Thyroid gland (tissue), 4 donors: Measurements from ENCODE around the gene MYPN. TPM values are rescaled to one million over a fixed set of nuclear protein-coding genes. Genes with fewer than 3 reads are reported as not detected.

ENCODE experiments used
- DNase-seq, 2 donors: peaks; one replicate each; pipeline ENCODE4 v3.0.0-alpha.2; 2019
- H3K27ac ChIP-seq, 3 donors: fragments of 200-600 bp; sonication (generic); 1 replicate in 2 of 3; 2 replicates in 1 of 3; pipeline ENCODE4 v1.5.1; 2016 to 2019; ENCODE audit warnings: mild to moderate bottlenecking in 1 of 3, moderate library complexity in 1 of 3
- H3K27me3 ChIP-seq: fragments of 200-600 bp; sonication (generic); one replicate; pipeline ENCODE4 v1.5.1; 2019
- H3K36me3 ChIP-seq, 2 donors: fragments of 200-600 bp; sonication (generic); one replicate each; pipeline ENCODE4 v1.5.1; 2016 to 2019
- H3K4me1 ChIP-seq, 2 donors: fragments of 200-600 bp; sonication (generic); one replicate each; pipeline ENCODE4 v1.5.1; 2017 to 2019
- H3K4me3 ChIP-seq, 3 donors: fragments of 200-600 bp; sonication (generic); replicated peaks in 1 of 3; 1 replicate in 2 of 3; 2 replicates in 1 of 3; pipeline ENCODE4 v1.5.1; 2016; ENCODE audit warnings: mild to moderate bottlenecking in 1 of 3
- H3K9me3 ChIP-seq: fragments of 200-600 bp; sonication (generic); one replicate; pipeline ENCODE4 v1.5.1; 2017
- POLR2A ChIP-seq, 2 donors: fragments of 450-650 bp; IDR thresholded peaks; one replicate each; pipeline ENCODE4 v1.6.1; 2017; ENCODE audit warnings: antibody characterized with exemption in 2 of 2, mild to moderate bottlenecking in 2 of 2, moderate library complexity in 1 of 2
- WGBS, 2 donors: methylation state at CpG; one replicate each; pipeline ENCODE4 v1.1.5; 2017; 5-methylcytosine and 5-hydroxymethylcytosine counted together
- intact Hi-C: fragments of 100-400 bp; cut with DNase I; formaldehyde crosslinking; loops from one replicate; pipeline ENCODE4 v1.15.1; 2023
- total RNA-seq, 4 donors: library from RNA; depleted of rRNA; stranded (reverse); fragments of >200 nt; gene quantifications; one replicate each; pipeline ENCODE4 v1.2.3, GENCODE V29; 2016
- TF ChIP-seq, protein P1 (sequence below), 6 experiments: fragments of 200-600 bp in 3 of 6; fragments of 450-650 bp in 3 of 6; sonication (generic) in 3 of 6; IDR thresholded peaks; one replicate each; pipeline ENCODE4 v1.5.1; 2016 to 2019; ENCODE audit warnings: antibody characterized with exemption in 6 of 6, mild to moderate bottlenecking in 2 of 6, inconsistent platforms in 1 of 6, moderate library complexity in 1 of 6

MYPN gene
- total RNA-seq, 4 donors from 2014 or later: 0.11 TPM; not detected in 3

DNA sequence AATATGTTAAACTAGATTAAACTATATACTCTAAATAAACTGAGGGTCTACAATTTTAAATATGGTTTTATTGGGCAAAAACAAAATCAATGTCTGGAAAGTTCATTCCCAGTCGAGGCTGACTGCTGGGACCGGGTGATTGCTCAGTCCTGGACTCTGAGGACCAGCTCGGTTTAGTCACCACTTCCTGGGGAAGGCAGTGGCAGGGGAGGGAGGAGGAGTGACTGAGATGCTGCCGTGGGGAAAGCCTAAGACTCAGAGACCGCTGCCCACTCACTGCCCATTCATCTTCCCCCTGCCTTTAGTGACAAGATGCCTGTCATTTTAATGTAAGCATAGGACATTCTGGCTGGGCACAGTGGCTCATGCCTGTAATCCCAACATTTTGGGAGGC, 93.7 kb downstream of the MYPN start:
- no peaks in the 10 kb centered on the region for H3K9me3 ChIP-seq
- H3K4me1 ChIP-seq: no peaks in the 10 kb centered on the region
- intact Hi-C loops: no loop called here
- H3K4me3 ChIP-seq: no peak overlapping the region
- H3K27me3 ChIP-seq: no peaks in the 10 kb centered on the region
- no peaks in the 10 kb centered on the region for H3K36me3 ChIP-seq
- WGBS, 2 donors: 36 to 53% methylated on average over 5 of the region's 5 CpGs
- H3K27ac ChIP-seq: no peak overlapping the region
- DNase-seq: no peak
- TF ChIP-seq, protein P1, sequence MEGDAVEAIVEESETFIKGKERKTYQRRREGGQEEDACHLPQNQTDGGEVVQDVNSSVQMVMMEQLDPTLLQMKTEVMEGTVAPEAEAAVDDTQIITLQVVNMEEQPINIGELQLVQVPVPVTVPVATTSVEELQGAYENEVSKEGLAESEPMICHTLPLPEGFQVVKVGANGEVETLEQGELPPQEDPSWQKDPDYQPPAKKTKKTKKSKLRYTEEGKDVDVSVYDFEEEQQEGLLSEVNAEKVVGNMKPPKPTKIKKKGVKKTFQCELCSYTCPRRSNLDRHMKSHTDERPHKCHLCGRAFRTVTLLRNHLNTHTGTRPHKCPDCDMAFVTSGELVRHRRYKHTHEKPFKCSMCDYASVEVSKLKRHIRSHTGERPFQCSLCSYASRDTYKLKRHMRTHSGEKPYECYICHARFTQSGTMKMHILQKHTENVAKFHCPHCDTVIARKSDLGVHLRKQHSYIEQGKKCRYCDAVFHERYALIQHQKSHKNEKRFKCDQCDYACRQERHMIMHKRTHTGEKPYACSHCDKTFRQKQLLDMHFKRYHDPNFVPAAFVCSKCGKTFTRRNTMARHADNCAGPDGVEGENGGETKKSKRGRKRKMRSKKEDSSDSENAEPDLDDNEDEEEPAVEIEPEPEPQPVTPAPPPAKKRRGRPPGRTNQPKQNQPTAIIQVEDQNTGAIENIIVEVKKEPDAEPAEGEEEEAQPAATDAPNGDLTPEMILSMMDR (IDR thresholded peaks at IDR 0.05): no peak
- no peak for TF ChIP-seq POLR2A (IDR thresholded peaks at IDR 0.05)

DNA sequence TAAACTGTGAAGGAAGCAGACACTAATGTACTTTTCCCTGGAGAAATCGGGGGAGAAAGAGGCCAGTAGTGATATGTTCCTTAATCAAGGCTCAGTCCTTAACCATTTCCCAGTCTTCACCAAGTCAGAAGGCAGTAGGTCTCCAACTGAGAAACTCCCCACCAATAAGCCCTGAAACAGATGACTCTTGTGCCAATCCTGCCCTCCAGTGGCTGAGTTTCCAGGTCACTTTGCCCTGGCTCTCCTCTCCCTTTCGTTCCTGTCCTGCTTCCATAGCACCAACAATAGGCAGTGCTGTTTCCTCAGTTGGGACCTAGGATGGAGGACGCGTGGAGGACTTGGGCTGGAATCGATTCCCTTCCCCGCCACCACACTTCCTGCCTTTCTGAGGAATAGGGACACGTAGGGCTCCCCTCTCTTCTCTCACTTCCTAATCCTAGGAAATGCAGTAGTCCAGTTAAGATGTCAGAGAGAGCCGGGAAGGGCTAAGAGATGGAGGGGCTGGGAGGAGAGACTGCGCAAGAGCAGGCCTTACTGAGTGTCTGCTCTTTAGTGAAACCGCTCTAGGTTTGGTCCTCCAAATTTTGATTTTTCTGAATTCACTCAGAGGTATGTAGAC, 99.2 kb downstream of the MYPN start:
- Histone ChIP-seq H3K27ac (no peak overlapping the region), H3K27me3 (no peaks in the 10 kb centered on the region), H3K4me3 (no peak overlapping the region), H3K4me1 (no peaks in the 10 kb centered on the region), H3K36me3 (no peaks in the 10 kb centered on the region), H3K9me3 (no peaks in the 10 kb centered on the region)
- intact Hi-C loops: no loop called here
- WGBS, 2 donors: 54 to 59% methylated on average over 10 of the region's 10 CpGs
- TF ChIP-seq POLR2A (IDR thresholded peaks at IDR 0.05): no peak
- TF ChIP-seq, protein P1 (IDR thresholded peaks at IDR 0.05): peak in 2 of 6 experiments; percentile 17 to 22
- DNase-seq: peak; percentile 23

DNA sequence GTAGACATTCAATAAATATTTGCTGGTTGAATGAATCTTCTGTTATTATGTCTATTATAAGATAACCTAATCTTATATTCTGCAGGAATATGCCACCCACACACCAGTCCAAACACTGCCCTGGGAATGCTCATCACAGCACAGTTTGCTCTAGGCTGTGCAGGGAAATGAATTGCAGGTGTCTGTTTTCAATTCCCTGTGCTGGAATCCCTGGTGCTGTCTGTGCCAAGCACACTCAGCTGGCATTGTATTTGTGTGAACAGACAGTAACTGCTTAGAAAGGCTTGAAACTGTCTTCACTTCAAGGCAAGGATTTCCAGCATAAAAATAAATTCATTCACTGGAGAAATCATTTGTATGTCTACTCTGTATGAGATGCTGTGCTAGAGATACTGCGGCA, 102.4 kb downstream of the MYPN start:
- Histone ChIP-seq H3K27ac (no peak overlapping the region), H3K4me1 (no peaks in the 10 kb centered on the region), H3K27me3 (no peaks in the 10 kb centered on the region), H3K36me3 (no peaks in the 10 kb centered on the region), H3K4me3 (no peak overlapping the region), H3K9me3 (no peaks in the 10 kb centered on the region)
- DNase-seq: no peak
- TF ChIP-seq, protein P1 (IDR thresholded peaks at IDR 0.05): no peak
- 80 to 88% methylated on average over 1 of the region's 1 CpG for WGBS, 2 donors
- intact Hi-C loops: loop anchor here (5.0 kb wide), 1 partner anchor 91 kb away; no protein-coding TSS in a partner anchor

DNA sequence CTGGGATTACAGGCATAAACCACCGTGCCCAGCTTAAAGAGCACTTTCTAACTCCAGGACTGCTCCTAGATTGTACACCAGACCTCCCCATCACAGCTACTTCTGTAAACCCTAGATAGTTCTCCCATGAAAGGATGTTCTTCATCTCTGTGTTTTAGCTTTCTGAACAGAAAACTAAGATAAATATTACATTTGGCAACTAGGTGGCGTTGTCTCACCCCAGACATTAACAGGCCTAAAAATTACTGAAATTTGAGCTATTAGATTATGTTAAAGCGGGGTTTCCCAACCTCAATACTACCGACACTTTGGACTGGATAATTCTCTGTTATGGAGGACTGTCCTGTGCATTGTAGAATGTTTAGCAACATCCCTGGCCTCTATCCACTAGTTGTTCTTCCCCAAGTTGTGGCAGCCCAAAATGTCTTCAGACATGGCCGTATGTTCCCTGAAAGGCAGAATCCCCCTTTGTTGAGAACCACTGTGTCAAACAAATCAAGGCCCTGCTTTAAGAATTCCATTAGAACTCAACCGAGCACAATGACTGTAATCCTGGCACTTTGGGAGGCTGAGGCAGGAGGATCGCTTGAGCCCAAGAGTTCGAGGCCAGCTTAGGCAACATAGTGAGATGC, 103.5 kb downstream of the MYPN start:
- Histone ChIP-seq H3K27ac (no peak overlapping the region), H3K36me3 (no peaks in the 10 kb centered on the region), H3K4me1 (no peaks in the 10 kb centered on the region), H3K27me3 (no peaks in the 10 kb centered on the region), H3K9me3 (no peaks in the 10 kb centered on the region), H3K4me3 (no peak overlapping the region)
- WGBS, 2 donors: 53 to 58% methylated on average over 8 of the region's 8 CpGs
- intact Hi-C loops: loop anchor here (5.0 kb wide), 1 partner anchor 89 kb away; no protein-coding TSS in a partner anchor
- DNase-seq: no peak
- TF ChIP-seq POLR2A (IDR thresholded peaks at IDR 0.05): no peak
- TF ChIP-seq, protein P1 (IDR thresholded peaks at IDR 0.05): peak in 5 of 6 experiments; percentile 24 to 55 (median 51)

DNA sequence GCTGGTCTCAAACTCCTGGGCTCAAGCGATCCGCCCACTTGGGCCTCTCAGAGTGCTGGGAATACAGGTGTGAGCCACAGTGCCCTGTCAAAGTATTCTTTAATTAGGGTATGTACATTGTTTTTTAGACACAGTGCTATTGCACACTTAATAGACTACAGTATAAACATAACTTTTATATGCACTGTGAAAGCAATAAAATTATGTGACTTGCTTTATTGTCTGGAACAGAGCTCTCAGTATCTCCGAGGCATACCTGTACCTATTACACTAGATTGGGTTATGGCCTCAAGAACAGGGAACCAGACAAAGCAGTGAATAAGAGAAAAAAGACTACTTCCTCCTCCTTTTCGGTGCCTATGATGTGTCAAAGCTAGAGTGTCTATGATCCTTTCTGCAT, 109.5 kb downstream of the MYPN start:
- intact Hi-C loops: no loop called here
- DNase-seq: no peak

More for the DNA sequence above, 109.5 kb downstream of the MYPN start:
- Histone ChIP-seq H3K4me1 (no peaks in the 10 kb centered on the region), H3K36me3 (no peaks in the 10 kb centered on the region), H3K27ac (no peak overlapping the region), H3K4me3 (no peak overlapping the region), H3K9me3 (no peaks in the 10 kb centered on the region), H3K27me3 (no peaks in the 10 kb centered on the region)
- WGBS, 2 donors: 85 to 92% methylated on average over 4 of the region's 4 CpGs
- TF ChIP-seq, protein P1 (IDR thresholded peaks at IDR 0.05): no peak
